RWPE2 (cell line): Measurements from ENCODE around the gene C5orf34.

ENCODE experiments used
- ATAC-seq: fragments of 200-7000 bp; cut with Tn5 transposase; 3 replicates; pipeline ENCODE4 v1.9.1; 2021; ENCODE audit warnings: low read depth
- DNase-seq: peaks from one replicate; pipeline ENCODE4 v3.0.0-alpha.2; 2020; ENCODE audit warnings: low spot score
- H3K27ac ChIP-seq: fragments of 450-650 bp; 2 replicates; pipeline ENCODE4 v1.5.1; 2017; ENCODE audit warnings: mild to moderate bottlenecking; ENCODE audit not compliant: poor library complexity, severe bottlenecking
- H3K27me3 ChIP-seq: fragments of 250-450 bp; sonication (Bioruptor Pico); 2 replicates; pipeline ENCODE4 v1.5.1; 2021; ENCODE audit warnings: mild to moderate bottlenecking, moderate library complexity; ENCODE audit not compliant: insufficient read depth, poor library complexity, severe bottlenecking
- H3K36me3 ChIP-seq: fragments of 250-450 bp; sonication (Bioruptor Pico); 2 replicates; pipeline ENCODE4 v1.5.1; 2020; ENCODE audit warnings: low read depth, mild to moderate bottlenecking, moderate library complexity
- H3K4me1 ChIP-seq: fragments of 250-450 bp; sonication (Bioruptor Pico); 2 replicates; pipeline ENCODE4 v1.5.1; 2021; ENCODE audit warnings: mild to moderate bottlenecking, moderate library complexity; ENCODE audit not compliant: insufficient read depth, poor library complexity, severe bottlenecking
- H3K4me3 ChIP-seq: fragments of 250-450 bp; sonication (Bioruptor Pico); 2 replicates; pipeline ENCODE4 v1.5.1; 2021; ENCODE audit warnings: mild to moderate bottlenecking, moderate library complexity; ENCODE audit not compliant: severe bottlenecking
- H3K9me3 ChIP-seq: fragments of 250-450 bp; sonication (Bioruptor Pico); 2 replicates; pipeline ENCODE4 v1.5.1; 2021; ENCODE audit warnings: mild to moderate bottlenecking, moderate library complexity; ENCODE audit not compliant: severe bottlenecking
- CTCF ChIP-seq: fragments of 450-650 bp; IDR thresholded peaks from one replicate; pipeline ENCODE4 v1.5.1; 2017; ENCODE audit warnings: mild to moderate bottlenecking, moderate library complexity; ENCODE audit not compliant: poor library complexity, severe bottlenecking

Gene C5orf34

GRCh38 chr5:43540746-43541145 is 25.8 kb upstream of the C5orf34 start:
- ATAC-seq, result no peak
- no peak for DNase-seq
- H3K9me3 ChIP-seq, result no peaks in the 10 kb centered on the region
- no peak overlapping the region for H3K4me3 ChIP-seq
- no peaks in the 10 kb centered on the region for H3K4me1 ChIP-seq
- TF ChIP-seq CTCF, result no peak
- H3K36me3 ChIP-seq, result peaks cover 91% of the 10 kb centered on the region
- H3K27me3 ChIP-seq, result no peaks in the 10 kb centered on the region
- no peak overlapping the region for H3K27ac ChIP-seq

GRCh38 chr5:43536972-43537371 is 22.0 kb upstream of the C5orf34 start:
- H3K27me3 ChIP-seq, result no peaks in the 10 kb centered on the region
- no peak overlapping the region for H3K27ac ChIP-seq
- H3K36me3 ChIP-seq, result peaks cover 95% of the 10 kb centered on the region
- no peak for TF ChIP-seq CTCF
- H3K9me3 ChIP-seq, result no peaks in the 10 kb centered on the region
- ATAC-seq, result no peak
- no peak for DNase-seq
- H3K4me1 ChIP-seq, result no peaks in the 10 kb centered on the region
- no peak overlapping the region for H3K4me3 ChIP-seq

- no peak overlapping the region for H3K27ac ChIP-seq
- H3K36me3 ChIP-seq, result peaks cover 96% of the 10 kb centered on the region
- no peak for TF ChIP-seq CTCF
Observed at GRCh38 chr5:43533646-43534045, 18.7 kb upstream of the C5orf34 start.

GRCh38 chr5:43530648-43531047 is 15.7 kb upstream of the C5orf34 start:
- DNase-seq (no peak), ATAC-seq (no peak)
- Histone ChIP-seq H3K36me3 (peaks cover 93% of the 10 kb centered on the region), H3K4me3 (no peak overlapping the region), H3K9me3 (no peaks in the 10 kb centered on the region), H3K27me3 (no peaks in the 10 kb centered on the region), H3K4me1 (no peaks in the 10 kb centered on the region), H3K27ac (no peak overlapping the region)
- TF ChIP-seq CTCF, result no peak

More at GRCh38 chr5:43533646-43534045, 18.7 kb upstream of the C5orf34 start:
- DNase-seq (no peak), ATAC-seq (no peak)
- Histone ChIP-seq H3K4me3 (no peak overlapping the region), H3K27me3 (no peaks in the 10 kb centered on the region), H3K9me3 (no peaks in the 10 kb centered on the region), H3K4me1 (no peaks in the 10 kb centered on the region)

- Histone ChIP-seq H3K4me3 (no peak overlapping the region), H3K9me3 (no peaks in the 10 kb centered on the region), H3K27ac (no peak overlapping the region), H3K36me3 (peaks cover 32% of the 10 kb centered on the region), H3K4me1 (no peaks in the 10 kb centered on the region), H3K27me3 (no peaks in the 10 kb centered on the region)
- ATAC-seq (peak; percentile 26), DNase-seq (no peak)
- TF ChIP-seq CTCF, result no peak
Observed at GRCh38 chr5:43523662-43524072, 8.7 kb upstream of the C5orf34 start.
